Hematopoietic multipotent progenitor cell treated with erythropoietin and hydrocortisone succinate and interleukin-3 and kit ligand, for 6 days (in vitro differentiated cells): Measurements from ENCODE around the gene ZP2.
"Not testable (repeated sequence)": the region's sequence is repeated elsewhere in the genome, so short reads cannot be mapped to it uniquely, and the experiment has no call there.

Experiments used
- DNase-seq: peaks from one replicate; pipeline ENCODE4 v3.0.0-alpha.2; 2015

The ZP2 gene

DNA sequence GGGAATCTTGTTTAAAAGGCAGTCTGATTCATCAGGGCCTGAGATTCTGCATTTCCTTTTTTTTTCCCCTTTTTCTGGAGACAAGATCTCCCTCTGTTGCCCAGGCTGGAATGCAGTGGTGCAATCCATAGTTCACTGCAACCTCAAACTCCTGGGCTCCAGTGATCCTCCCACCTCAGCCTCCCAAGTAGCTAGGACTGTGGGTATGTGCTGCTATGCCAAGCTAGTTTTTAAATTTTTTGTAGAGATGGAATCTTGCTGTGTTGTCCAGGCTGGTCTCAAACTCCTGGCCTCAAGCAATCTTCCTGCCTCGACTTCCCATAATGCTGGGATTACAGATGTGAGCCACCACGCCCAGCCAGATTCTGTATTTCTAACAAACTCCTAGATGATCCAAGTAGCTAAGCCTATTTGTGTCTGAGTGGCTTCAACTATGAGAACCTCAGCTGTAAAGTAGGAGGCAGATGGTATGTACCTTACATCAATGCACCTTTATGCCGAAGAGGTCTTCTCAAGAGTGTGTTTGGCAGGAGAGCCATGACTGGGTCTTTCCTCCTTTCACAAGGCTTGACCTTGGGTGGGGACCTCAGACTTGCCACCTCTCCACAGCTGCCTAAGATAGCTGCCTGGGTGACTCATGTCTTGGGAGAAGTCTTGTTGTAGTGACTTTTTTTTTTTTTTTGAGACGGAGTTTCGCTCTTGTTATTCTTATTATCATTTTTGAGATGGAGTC, 42.0 kb downstream of the ZP2 start:
- peak; percentile 41 for DNase-seq

DNA sequence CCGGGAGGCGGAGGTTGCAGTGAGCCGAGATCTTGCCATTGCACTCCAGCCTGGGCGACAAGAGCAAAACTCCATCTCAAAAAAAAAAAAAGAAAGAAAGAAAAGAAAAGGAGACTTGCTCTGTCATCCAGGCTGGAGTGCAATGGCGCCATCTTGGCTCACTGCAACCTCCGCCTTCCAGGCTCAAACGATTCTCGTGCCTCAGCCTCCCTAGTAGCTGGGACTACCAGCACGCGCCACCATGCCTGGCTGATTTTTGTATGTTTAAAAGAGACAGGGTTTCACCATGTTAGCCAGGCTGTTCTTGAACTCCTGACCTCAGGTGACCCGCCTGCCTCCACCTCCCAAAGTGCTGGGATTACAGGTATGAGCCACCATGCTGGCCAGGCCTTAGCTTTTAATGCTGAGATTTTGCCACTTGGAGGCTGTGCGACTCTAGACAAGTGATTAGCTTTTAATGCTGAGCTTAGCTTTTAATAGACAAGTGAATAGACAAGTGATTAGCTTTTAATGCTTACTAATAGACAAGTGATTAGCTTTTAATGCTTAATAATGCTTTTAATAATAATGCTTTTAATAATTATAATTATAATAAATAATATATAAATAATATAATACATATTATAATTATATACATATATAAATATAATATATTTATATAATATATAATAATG, 43.3 kb downstream of the ZP2 start:
- no peak for DNase-seq

DNA sequence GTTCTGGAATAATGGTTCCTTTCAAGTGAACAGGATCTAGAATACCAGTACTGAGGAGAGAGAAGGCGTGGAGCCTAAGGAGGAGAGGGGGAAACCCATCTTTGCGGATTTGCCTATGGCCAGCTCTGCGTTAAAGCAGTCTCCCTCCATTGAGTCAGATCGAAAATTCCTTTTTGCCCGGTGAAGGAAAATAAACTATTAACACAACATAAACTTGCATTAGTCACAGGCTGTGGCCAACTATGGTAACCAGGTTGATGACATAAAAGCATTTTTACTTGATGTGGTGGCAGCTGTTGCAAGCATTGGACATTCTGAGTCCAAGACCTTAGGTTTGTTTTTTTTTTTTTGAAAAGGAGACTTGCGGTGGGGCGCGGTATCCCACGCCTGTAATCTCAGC, 44.0 kb downstream of the ZP2 start:
- DNase-seq, result no peak

DNA sequence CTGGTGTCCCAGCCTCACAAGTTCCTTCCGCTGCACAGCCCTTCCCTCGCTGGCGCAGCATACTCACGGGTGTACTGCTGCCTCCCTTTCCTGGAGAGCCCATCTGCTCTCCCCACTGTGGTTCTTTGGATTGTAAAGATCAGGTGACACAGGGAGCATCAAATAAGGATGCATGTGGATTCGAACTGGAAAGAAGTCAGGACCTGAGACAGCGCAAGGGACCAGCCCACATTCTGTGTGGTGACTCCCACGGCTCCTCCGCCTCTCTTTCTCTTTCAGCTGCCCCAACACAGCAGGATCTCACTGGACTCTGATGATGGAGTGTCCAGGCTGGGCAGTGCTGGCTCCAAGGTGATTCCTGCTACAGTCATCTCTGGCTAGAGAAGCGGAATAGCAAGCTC, 44.8 kb downstream of the ZP2 start:
- DNase-seq, result no peak

- DNase-seq, result no peak
Observed at GRCh38 chr16:21164521-21165168, 46.7 kb downstream of the ZP2 start.

DNA sequence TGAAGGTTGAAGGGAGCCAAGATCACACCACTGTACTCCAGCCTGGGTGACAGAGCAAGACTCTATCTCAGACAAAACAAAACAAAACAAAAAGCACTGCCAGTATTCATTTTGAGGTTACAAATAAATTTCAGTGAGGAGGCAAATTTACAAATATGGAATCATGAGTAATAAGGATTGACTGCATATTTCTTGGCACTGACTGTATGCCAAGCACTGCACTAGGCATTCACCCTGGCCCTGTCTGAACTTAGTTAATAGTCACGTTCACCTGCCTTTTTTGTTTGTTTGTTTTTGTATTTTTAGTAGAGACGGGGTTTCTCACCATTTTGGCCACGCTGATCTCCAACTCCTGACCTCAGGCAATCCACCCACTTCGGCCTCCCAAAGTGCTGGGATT, 47.8 kb downstream of the ZP2 start:
- DNase-seq, result no peak

- no peak for DNase-seq
Observed at GRCh38 chr16:21162661-21163151, 48.7 kb downstream of the ZP2 start.

DNA sequence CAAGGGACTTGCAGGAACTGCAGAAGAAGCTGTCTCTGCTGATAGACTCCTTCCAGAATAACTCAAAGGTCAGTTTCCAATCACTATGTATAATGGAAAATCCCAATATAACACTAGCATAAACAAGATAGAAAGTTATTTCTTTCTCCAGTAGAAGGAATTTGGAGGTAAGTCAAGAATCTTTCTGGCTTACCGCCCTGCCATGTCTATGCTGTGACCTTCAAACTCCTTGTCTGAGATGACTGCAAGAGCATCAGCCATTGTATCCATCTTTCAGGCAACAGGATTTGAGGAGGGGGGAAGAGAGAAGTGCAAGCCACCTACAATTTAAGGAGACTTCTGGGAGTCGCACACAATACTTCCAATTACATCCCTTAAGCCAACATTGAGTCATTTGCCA, 50.2 kb downstream of the ZP2 start:
- no peak for DNase-seq

DNA sequence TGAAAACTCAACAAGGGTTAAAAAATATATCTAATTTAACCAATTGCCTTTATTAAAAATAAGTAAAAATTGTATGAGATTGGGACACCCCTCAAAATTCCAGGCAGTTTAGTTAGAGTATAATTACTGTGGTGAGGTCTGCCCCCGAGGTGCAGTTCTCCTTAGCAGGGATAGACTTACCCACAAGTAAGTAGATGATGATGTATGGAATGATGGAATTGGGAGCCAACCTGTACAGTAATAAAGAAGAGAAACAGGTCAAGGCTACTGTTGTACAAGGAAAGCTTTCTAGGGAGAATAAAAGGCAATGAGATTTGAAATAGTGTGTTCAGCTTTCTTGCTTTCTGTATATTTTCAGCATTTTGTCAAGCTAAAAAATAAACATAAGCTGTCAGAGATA, 51.1 kb downstream of the ZP2 start:
- no peak for DNase-seq

DNA sequence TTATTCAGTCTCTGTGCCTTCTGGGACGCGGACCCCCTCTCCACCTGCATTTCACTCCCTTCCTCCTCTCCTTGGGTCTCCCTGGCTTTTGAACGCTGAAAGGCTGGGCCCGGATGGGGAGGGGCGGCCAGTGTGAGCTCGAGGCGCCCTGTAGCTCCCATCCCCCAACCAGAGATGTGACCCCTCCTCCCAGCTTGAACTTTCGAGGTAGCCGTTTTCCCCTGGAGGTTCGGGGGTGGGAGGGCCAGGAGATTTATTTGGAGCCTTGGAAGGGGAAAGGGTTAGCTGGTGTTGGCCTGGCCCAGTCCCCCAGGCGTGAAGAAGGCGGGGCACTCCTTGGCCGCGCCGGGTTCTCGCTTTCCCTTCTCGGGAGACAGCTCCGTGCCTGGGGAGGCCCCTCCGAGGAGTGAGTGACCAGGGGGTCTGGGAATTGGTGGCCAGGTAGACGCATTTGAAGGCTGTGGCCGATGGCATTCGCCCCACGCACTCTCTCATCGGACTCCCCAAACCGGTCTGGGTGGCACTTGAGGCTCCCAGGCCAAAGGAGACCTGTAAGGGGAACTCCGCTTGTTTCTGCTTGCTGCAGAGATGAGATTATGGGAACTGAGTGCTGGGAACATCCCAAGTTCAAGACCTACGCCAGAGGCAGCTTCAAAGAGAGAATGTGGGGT, 52.0 kb downstream of the ZP2 start:
- peak; percentile 32 for DNase-seq

DNA sequence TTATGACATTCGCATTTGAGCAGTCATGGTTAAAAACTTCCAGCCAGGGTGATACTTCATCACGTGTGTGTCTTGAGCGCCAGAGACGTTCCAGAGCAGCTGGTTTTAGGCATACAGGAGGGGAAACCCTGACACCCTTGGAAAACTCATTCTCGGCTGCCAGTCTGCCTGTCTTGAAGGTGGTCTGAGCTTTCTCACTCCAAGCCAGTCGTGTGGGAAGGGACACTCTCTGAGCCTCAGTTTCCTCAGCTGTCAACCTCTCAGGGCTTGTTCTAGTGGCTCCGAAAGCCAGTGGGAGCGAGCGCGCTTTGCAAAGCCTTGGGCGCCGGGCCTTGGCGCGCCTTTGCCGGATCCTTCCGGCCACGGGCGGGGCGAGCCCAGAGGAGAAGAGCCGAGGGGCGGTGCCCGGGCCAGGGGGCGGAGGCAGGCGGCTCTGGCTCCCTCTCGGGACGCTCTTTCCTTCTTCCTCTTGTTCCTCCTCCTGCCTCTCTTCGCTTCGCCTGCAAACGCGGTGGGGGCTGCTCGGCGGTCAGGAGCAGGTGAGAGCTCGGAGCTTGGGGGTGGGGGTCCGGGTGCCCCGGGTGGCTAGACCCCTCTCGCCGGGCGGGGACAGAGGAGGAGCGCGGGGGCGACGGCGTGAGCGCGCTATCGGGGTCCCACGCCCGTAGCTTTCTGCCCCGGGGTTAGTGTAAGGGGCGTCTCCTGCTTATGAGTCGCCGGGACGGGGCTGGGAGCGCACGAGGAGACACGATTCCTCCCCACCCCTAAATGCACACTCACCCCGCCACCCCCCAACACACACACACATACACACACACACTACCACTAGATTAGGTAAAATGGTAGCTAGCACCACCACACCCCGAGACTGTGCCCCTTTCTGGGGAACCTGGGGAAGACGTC, 52.9 kb downstream of the ZP2 start, which contains the start of gene LDAF1:
LDAF1 (plus strand) TSS at position 467 of the 903 bp plus-strand sequence. CDS start 2,509 bp downstream, outside the sequence.
- peak; percentile 94 for DNase-seq

DNA sequence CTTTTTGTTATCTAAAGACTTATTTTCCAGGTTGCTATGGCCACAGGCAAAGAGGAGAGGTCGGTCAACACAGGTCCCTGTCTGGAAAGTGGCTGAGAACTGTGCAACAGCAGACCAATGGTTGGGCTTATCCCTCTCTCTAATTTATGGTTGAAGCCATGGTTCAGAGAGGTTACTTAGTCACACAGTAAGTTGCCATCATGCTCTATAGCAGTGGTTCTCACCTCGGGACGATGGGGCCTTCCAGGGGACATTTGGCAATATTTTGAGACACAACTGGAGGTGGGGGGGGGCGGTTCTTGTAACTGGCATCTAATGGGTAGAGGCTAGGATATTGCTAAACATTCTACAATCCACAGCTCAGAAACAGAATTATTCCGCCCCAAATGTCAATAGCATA, 53.7 kb downstream of the ZP2 start:
- no peak for DNase-seq

- DNase-seq, result peak; percentile 67
Observed at GRCh38 chr16:21156767-21157467, 54.5 kb downstream of the ZP2 start.

DNA sequence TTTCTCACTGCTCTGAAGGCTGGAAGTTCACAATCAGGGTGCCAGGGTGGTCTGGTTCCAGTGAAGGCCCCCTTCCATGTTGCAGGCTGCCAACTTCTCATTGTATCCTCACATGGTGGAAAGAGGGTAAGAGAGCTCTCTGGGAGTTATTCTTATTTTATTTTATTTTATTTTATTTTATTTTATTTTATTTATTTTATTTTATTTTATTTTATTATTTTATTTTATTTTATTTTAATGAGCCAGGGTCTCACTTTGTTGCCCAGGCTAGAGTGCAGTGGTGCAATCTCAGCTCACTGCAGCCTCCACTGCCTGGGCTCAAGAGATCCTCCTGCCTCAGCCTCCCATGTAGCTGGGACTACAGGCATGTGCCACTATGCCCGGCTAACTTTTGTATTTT, 55.4 kb downstream of the ZP2 start:
- not testable (repeated sequence) for DNase-seq

GRCh38 chr16:21153124-21153729, 58.1 kb downstream of the ZP2 start:
- DNase-seq, result not testable (repeated sequence)

DNA sequence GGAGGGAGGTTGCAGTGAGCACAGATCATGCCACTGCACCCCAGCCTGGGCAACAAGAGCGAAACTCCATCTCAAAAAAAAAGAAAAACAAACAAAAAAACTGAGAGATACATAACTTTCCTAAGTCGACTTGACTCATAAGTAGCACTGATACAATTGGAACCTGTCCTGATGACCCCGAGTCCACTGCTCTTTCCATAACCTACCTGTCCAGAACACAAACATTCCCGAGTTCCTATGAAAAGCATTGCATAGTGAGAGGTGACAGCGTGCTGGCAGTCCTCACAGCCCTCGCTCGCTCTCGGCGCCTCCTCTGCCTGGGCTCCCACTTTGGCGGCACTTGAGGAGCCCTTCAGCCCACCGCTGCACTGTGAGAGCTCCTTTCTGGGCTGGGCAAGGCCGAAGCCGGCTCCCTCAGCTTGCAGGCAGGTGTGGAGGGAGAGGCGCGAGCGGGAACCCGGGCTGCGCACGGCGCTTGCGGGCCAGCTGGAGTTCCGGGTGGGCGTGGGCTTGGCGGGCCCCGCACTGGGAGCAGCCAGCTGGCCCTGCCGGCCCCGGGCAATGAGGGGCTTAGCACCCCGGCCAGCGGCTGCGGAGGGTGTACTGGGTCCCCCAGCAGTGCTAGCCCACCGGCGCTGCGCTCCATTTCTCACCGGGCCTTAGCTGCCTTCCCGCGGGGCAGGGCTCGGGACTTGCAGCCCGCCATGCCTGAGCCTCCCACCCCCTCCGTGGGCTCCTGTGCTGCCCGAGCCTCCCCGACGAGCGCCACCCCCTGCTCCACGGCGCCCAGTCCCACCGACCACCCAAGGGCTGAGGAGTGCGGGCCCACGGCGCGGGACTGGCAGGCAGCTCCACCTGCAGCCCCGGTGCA, 59.0 kb downstream of the ZP2 start:
- DNase-seq, result not testable (repeated sequence)

DNA sequence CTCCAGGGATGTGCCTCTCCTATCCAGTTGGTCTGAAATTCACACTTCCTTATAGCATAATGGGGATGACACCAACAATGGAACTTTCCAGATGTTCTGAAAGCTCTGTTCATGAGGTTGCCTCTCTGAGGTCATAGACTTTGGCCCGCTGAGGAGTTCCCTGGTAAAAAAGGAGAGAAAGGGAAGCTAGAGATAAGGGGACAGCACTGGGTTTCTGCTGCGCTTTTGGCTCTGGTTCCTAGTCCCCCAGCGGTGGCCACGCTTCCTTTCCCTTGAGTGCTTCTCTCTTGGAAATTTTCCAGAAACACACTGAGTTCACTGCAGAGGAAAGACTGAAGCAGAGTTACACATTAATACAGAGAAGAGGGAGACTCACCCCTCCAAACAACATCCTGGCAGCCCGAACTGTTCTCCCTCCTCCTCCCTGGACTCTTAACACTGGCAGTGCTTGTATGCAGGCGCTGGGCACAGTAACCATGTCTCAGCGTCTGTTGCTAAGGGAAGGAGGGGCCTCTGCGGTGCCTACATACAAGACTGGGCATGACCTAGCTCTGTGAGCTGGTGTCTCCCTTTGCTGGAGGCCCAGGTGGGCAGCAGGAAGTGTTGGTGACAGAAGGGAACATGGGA, 60.9 kb downstream of the ZP2 start, which contains the start of gene DNAH3:
DNAH3 (minus strand) TSS at position 472 of the 627 bp plus-strand sequence. CDS start 527 bp downstream, outside the sequence.
- DNase-seq, result peak; percentile 70
